Stimulated activated CD4-positive, alpha-beta T cell treated with anti-CD3 and anti-CD28 coated beads, Interleukin-4, amount 100 ng/mL, for 4 hours (primary cell): ENCODE data around the gene FBLIM1.
A peak's percentile ranks its signal among the peaks of the same experiment; 100 is the strongest.

Source experiments
- DNase-seq, 2 experiments: peaks; one replicate each; pipeline ENCODE4 v3.0.0-alpha.2; 2020

Gene FBLIM1

DNA sequence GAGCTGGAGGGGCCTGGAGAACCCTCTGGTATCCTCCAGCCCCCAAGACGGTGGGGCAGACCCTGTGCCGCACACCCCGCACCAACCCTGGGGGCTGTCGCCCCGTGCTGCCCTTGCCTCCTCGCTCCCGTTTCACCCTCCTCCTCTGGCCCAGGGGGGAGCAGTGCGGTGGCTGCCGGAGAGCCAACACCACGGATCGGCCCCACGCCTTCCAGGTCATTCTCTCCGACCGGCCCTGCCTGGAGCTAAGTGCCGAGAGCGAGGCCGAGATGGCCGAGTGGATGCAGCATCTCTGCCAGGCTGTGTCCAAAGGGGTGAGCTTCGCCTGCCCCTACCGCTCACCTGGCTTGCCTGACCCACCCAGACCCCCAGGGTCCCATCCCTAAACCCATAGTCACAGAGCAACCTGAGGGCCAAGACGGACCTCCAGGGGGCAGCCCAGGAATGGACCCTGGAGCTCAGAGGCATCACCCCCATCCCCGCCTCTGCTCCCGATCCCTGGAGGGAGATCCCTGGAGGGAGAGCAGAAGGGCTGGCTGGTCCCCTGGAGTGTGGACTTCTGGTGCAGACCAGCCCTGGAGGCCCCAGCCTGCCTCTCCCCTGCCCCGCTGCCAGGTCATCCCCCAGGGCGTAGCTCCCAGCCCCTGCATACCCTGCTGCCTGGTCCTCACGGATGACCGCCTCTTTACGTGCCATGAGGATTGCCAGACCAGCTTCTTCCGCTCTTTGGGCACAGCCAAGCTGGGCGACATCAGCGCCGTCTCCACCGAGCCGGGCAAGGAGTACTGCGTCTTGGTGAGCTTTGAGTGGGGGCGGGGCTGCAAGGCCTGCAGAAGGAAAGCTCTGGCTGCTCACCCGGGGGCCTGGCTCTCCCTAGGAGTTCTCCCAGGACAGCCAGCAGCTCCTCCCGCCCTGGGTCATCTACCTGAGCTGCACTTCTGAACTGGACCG, 26.6 kb upstream of the FBLIM1 start:
- no peak for DNase-seq

DNA sequence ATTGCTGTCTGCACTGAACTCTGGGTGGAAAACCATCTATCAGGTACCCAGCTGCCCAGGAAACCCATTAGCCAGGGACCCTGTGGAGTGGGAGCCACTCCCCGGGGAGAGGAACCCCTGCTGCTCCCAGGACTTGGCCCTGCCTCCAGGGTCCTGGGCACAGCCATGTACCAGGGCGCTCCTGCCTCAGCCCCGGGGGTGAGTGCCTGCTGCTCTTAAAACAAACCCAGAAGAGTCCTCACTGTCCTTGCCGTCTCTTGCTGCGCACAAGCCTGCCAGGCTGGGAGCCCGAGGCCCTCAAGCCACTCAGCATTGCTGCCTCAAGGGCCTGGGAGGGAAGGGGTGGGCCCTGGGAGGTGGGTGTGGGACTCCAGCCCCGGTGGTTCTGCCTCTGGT, 25.9 kb upstream of the FBLIM1 start:
- DNase-seq = no peak

- DNase-seq = no peak
Observed at GRCh38 chr1:15733218-15733725, 25.3 kb upstream of the FBLIM1 start.

- no peak for DNase-seq
Observed at GRCh38 chr1:15733726-15734226, 24.8 kb upstream of the FBLIM1 start.

DNA sequence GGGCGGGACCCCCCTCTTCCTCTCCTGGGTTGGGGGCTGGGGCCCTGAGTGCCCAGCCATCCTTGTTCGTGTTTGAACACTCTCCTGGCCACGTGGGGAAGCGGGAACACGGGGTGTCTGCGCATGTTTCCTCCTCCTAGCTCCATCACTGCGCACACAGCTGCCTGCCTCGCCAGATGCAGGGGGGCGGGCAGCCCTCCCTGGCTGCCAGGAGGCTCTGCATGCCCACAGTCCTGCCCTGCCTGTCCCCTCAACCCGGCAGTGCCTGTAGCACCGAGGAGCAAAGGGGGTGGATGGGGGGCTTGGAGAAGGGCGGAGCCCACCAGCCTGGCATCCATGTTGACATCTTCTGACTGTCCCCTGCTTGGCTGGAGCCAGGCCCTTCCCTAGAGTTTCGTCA, 24.3 kb upstream of the FBLIM1 start:
- DNase-seq = no peak

DNA sequence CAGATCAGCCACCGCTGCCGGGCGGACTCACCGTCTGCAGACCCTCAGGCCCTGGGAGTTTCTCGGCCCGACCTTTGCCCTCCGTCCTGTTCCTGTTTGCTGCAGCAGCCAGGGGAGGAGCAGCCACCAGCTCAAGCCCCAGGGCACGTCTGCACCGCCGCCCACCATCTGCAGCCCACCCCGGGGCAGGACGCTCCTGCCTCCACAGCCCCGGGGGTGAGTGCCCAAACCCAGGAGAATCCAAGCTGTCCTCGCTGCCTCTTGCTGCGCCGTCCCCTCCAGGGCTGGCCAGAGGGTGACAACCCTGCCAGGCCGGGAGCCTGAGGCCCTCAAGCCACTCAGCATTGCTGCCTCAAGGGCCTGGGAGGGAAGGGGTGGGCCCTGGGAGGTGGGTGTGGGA, 23.7 kb upstream of the FBLIM1 start:
- no peak for DNase-seq

GRCh38 chr1:15735304-15736037, 23.1 kb upstream of the FBLIM1 start:
- DNase-seq = no peak

DNA sequence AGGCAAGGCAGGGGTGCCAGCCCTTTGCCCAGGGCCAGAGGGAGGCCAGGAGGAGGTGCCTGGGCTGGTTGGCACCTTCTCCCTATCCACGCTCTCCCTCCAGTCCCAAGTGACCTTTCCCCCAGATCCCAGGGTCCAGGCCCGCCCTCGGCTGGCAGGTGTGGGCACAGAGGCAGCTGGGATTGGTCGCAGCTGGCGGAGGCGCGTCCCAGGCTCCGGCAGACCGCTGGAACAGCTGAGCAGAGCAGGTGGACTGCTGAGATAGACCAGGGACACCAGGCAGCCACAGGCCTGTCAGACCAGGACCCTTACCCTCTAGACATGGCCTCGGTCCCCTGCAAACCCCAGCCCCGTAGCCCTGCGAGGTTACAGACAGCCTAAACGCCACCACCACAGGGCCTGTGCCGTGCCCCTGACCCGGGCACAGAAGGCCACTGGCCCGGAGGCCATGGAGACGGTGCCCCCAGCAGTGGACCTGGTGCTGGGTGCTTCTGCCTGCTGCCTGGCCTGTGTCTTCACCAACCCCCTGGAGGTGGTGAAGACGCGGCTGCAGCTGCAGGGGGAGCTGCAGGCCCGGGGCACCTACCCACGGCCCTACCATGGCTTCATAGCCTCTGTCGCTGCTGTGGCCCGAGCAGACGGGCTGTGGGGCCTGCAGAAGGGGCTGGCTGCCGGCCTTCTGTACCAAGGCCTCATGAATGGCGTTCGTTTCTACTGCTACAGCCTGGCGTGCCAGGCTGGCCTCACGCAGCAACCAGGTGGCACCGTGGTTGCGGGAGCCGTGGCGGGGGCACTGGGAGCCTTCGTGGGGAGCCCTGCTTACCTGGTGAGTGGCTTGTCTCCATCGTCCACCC, 22.3 kb upstream of the FBLIM1 start, which contains the start of gene SLC25A34:
Gene SLC25A34, plus strand, starts transcription at position 221 of the 854 bp plus-strand sequence. Its CDS starts 228 bp downstream, at position 449.
- no peak for DNase-seq

GRCh38 chr1:15736892-15737261, 21.7 kb upstream of the FBLIM1 start:
- no peak for DNase-seq

DNA sequence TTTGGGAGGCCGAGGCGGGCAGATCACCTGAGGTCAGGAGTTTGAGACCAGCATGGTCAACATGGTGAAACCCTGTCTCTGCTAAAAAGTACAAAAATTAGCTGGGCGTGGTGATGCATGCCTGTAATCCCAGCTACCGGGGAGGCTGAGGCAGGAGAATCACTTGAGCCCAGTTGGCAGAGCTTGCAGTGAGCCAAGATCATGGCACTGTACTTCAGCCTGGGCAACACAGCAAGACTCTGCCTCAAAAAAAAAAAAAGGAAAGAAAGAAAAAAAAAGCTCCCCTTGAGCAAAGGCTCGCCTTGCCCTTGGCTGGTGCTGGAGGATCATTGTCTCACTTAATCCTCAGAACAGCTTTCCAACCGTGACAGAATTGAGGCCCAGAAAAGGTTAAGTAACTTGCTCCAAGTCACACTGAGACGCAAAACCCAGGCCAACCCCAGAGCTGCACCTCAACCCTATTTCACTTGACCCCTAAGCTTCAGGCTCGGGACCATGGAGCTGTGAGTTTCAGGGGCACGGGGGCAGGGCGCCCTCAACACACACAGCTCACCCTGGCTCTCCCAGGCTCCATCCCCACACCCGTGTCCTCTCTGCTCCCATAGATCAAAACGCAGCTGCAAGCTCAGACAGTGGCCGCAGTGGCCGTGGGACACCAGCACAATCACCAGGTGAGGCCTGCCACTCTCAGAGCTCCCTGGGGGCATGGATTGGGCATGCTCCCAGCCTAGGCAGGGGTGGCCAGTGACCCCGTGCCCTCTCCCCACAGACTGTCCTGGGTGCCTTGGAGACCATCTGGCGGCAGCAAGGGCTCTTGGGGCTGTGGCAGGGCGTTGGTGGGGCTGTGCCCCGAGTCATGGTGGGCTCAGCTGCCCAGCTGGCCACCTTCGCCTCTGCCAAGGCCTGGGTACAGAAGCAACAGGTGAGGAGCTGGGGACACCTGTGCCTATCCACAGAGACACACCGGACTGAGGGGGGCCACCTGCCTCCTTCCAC, 21.0 kb upstream of the FBLIM1 start:
- DNase-seq = no peak

- no peak for DNase-seq
Observed at GRCh38 chr1:15738416-15739113, 20.0 kb upstream of the FBLIM1 start.

DNA sequence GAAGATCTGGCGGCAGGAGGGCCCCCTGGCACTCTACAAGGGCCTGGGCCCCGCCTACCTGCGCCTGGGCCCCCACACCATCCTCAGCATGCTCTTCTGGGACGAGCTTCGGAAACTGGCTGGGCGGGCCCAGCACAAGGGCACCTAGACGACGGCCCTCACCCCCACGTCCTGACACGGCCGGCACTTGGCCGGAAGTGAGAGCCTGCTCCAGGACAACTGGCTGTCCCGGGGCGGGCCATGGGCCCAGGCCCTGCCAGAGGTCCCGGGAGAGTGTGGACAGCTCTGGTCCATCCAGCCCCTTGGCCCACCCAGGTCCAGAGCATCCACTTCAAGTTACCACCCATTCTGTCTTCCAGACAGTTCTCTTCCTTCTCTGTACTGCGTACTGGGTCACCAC, 19.3 kb upstream of the FBLIM1 start:
- DNase-seq = no peak

GRCh38 chr1:15739745-15740144, 18.9 kb upstream of the FBLIM1 start:
- no peak for DNase-seq

GRCh38 chr1:15740924-15741850, 17.4 kb upstream of the FBLIM1 start:
- DNase-seq = peak; percentile 60 to 63

DNA sequence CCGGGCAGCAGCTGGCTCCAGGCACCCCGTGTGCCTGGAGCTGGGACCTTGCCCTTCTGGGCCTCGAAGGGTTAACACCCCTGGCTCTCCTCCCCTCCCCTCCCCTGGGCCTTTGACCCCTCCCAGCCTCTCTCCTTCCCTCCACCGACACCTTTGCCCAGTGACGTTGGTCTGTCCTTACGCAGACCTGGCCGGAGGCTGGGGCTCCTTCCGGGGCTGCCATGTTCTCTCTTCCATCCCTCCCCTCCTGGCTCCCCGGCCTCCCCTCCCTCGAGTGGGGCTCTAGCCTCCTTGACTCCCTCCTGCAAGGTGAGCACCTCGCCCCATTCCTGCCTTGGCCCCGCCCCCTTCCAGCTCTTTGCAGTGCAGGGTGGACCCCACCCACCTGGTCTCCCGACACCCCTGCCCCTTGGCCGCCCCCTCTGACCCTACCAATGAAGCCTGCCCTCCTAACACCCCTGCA, 16.2 kb upstream of the FBLIM1 start, which contains the start of gene TMEM82:
Gene TMEM82, plus strand, starts transcription at position 161 of the 463 bp plus-strand sequence. Its CDS starts 61 bp downstream, at position 222.
- no peak for DNase-seq

DNA sequence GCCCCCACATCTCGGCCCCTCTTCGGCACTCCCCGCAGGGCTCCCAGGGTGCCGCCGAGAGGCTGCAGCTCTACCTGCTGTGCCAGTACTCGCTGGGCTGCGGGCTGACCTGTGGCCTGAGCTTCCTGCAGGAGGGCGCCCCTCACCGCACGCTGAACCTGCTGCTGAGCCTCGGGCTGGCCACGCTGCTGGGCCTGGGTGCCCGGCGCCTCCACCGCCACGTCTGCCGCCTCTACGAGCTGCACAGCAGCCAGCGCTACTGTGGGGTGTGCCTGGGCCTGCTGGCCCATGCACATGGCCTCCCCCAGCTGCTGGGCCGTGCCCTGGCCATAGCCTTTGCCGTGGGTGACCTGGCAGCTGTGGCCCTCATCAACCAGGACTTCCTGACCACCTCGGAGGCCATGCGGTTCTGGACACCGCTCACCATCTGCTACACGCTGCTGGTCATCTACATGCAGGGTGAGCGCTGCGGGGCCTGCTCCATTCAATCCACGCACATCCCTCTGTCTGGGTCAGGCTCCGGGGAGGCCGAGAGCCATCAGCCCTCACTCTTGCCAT, 14.4 kb upstream of the FBLIM1 start:
- no peak for DNase-seq

DNA sequence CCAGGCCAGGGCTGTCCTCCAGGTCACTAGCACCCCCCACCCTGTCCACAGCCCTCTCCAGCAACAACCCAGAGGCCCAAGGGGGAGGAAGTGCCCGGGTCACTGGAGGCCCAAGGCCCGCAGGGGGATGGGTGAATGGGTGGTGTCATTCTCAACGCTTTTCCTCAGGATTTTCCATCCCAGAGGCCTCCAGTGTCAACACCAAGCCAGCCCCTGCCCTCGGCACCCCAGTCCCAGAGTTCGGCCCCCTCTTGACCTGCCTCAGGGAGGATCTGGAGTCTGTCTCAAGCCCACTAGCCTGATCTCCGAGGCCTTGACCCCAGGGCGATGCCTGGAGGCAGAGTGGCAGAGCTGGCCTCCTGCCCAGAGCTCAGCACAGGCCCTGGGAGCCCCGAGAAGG, 11.2 kb upstream of the FBLIM1 start:
- DNase-seq = no peak

- DNase-seq = no peak
Observed at GRCh38 chr1:15748264-15748663, 10.3 kb upstream of the FBLIM1 start.
